ENCODE results near the gene DNHD1.

GRCh38 chr11:6544921-6545850 is 48.1 kb downstream of the DNHD1 start:
- no peak for TF ChIP-seq BHLHE40 (IDR thresholded peaks at IDR 0.05; ENCODE audit: low read length)
- no peak for TF ChIP-seq ZNF431 (CRISPR knock-in tag; IDR thresholded peaks at IDR 0.05)
- TF ChIP-seq TEAD1 (CRISPR knock-in tag; IDR thresholded peaks at IDR 0.05): no peak
- no peak for TF ChIP-seq SMARCB1 (IDR thresholded peaks at IDR 0.05; ENCODE audit: insufficient read length, low read depth)
- TF ChIP-seq, protein P1, sequence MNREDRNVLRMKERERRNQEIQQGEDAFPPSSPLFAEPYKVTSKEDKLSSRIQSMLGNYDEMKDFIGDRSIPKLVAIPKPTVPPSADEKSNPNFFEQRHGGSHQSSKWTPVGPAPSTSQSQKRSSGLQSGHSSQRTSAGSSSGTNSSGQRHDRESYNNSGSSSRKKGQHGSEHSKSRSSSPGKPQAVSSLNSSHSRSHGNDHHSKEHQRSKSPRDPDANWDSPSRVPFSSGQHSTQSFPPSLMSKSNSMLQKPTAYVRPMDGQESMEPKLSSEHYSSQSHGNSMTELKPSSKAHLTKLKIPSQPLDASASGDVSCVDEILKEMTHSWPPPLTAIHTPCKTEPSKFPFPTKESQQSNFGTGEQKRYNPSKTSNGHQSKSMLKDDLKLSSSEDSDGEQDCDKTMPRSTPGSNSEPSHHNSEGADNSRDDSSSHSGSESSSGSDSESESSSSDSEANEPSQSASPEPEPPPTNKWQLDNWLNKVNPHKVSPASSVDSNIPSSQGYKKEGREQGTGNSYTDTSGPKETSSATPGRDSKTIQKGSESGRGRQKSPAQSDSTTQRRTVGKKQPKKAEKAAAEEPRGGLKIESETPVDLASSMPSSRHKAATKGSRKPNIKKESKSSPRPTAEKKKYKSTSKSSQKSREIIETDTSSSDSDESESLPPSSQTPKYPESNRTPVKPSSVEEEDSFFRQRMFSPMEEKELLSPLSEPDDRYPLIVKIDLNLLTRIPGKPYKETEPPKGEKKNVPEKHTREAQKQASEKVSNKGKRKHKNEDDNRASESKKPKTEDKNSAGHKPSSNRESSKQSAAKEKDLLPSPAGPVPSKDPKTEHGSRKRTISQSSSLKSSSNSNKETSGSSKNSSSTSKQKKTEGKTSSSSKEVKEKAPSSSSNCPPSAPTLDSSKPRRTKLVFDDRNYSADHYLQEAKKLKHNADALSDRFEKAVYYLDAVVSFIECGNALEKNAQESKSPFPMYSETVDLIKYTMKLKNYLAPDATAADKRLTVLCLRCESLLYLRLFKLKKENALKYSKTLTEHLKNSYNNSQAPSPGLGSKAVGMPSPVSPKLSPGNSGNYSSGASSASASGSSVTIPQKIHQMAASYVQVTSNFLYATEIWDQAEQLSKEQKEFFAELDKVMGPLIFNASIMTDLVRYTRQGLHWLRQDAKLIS (CRISPR knock-in tag; IDR thresholded peaks at IDR 0.05): no peak
- TF ChIP-seq, protein P2, sequence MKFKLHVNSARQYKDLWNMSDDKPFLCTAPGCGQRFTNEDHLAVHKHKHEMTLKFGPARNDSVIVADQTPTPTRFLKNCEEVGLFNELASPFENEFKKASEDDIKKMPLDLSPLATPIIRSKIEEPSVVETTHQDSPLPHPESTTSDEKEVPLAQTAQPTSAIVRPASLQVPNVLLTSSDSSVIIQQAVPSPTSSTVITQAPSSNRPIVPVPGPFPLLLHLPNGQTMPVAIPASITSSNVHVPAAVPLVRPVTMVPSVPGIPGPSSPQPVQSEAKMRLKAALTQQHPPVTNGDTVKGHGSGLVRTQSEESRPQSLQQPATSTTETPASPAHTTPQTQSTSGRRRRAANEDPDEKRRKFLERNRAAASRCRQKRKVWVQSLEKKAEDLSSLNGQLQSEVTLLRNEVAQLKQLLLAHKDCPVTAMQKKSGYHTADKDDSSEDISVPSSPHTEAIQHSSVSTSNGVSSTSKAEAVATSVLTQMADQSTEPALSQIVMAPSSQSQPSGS (CRISPR knock-in tag; IDR thresholded peaks at IDR 0.05): no peak
